HG03159 (cell line): ENCODE data around the gene RBM48.
A peak's percentile ranks its signal among the peaks of the same experiment; 100 is the strongest.
"Not testable (repeated sequence)": the region's sequence is repeated elsewhere in the genome, so short reads cannot be mapped to it uniquely, and the experiment has no call there.

ENCODE experiments used
- ATAC-seq: cut with Tn5 transposase; IDR thresholded peaks from one replicate; pipeline ENCODE4 v1.9.1; 2021; ENCODE audit warnings: mild to moderate bottlenecking, moderate library complexity; ENCODE audit not compliant: unreplicated experiment

Gene RBM48

DNA sequence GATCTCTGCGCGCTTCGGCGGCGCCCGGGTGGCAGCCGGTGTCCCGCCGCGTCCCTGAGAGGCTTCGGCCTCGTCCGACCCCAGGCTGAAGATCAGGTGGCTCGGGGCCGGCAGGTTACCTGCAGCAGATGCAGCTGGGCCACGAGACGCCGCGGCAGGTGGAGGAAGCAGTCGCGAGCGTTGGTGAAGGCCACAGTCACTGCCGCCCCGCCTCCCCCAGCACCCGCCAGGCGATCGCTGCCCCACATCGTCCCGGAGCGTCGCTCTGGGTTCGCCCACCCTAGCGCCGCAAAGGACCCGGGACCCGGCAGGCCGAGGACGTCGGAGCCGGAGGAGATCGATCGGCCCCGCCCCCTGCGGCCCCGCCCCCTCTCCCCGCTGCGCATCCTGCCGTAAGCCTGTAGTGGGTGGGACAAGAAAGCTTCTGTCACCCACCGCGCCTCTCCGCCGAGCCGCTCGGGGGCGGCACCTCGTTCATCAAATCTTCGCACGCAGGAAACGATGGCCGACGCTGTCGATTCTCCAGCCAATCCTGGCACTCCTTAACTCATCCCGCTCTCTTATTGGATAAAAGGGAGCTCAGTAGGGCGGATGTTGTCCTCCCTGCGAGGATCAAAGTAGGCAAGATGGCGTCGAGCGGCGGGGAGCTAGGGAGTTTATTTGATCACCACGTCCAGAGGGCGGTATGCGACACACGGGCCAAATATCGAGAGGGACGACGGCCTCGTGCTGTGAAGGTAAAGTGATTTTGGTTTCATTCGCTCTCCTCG, at the start of gene RBM48, which contains the start of gene PEX1:
RBM48 (plus strand) TSS at position 608 of the 770 bp plus-strand sequence; CDS start at position 627, 19 bp downstream.
PEX1 (minus strand) TSS at position 333 of the 770 bp plus-strand sequence; CDS start at position 248, 85 bp downstream.
- ATAC-seq: peak; percentile 92

DNA sequence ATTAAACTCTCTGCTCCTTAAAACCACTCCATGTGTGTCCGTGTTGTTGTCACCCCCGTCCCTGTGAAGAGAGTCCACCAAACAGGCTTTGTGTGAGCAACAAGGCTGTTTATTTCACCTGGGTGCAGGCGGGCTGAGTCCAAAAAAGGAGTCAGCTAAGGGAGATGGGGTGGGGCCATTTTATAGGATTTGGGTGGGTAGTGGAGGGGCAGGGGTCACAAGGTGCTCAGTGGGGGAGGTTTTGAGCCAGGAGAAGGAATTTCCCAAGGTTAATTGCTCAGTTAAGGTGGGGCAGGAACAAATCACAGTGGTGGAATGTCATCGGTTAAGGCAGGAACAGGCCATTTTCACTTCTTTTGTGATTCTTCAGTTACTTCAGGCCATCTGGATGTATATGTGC, 49.4 kb upstream of the RBM48 start:
- not testable (repeated sequence) for ATAC-seq

DNA sequence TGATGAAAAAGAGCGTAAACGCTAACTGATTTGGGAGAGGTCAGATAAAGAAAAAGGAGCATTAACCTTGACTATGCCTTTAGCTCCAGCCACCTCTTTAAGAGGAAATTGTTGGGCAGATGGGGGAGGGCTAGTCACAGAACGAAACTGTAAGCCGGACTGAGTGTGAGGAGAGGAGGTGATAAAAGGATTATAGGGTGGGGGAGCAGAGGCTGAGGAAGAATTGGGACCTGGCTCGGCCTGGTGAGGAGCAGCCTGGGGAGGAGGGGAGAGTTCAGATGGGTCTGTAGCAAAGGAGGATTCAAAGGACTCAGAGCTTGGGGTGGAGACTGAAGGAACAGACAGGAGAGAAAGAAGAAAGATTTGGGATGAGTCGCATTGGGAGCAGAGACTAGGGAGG, 45.0 kb upstream of the RBM48 start:
- not testable (repeated sequence) for ATAC-seq

DNA sequence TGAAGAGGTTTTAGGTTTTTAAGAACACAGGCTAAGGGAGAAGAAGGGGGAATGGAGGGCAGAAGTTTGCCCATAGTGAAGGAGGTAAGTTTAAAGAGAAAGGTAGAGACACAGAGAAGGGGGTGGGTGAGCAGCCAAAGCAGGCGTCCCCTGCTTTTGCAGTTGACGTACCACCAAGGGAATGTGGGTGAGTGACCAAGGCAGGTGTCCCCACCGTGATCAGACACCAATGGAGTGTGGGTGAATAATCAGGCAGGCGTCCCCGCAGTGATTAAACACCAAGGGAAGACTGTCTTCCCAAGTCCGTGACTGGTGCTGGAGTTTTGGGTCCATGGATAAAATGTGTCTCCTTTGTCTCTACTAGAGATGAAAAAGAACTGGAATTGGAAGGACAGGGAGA, 44.4 kb upstream of the RBM48 start:
- not testable (repeated sequence) for ATAC-seq

DNA sequence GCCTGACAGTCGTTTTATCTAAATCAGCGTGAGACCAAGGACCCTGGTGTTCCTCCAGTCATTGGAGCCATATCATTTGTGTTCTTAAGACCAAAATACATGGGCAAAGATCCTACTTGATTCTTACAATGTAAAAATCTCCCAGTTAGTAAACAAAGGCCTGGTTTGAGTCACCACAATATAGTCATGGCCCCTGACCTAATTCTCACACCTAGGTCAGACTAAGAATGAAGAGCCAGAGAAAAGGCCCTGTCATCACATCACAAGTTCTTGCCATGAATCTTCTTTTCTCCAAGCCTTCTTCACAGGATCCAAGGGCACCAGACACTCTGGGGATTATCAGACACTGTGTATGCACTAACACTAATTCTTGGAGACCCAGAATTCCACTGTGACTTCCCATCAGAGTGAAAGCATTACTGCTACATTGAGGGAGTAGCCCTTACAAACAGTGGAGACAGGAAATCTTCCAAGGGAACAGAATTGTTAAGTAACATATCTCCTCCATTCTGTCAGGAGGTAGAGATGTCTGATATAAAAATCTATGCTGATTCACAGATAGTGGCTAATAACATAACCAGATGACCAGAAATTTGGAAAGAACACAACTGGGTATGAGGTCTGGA, 43.2 kb upstream of the RBM48 start:
- no peak for ATAC-seq

DNA sequence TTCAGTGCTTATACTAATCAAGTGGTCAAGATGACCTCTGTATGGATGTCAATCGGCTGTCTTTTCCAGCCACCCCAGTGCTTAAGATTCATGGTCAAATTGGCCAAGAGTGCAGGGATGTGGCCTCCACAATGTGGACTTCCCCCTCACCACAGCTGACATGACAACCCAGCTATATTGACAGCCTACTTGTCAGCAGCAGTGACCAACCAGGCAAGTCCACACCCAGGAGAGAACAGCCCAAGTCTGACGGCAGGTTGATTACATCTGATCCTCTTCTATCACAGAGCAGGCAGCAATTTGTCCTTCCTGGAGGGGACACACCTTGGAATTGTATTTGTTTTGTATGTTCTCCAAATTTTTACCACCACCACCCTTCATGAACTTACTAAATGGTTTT, 42.6 kb upstream of the RBM48 start:
- no peak for ATAC-seq

DNA sequence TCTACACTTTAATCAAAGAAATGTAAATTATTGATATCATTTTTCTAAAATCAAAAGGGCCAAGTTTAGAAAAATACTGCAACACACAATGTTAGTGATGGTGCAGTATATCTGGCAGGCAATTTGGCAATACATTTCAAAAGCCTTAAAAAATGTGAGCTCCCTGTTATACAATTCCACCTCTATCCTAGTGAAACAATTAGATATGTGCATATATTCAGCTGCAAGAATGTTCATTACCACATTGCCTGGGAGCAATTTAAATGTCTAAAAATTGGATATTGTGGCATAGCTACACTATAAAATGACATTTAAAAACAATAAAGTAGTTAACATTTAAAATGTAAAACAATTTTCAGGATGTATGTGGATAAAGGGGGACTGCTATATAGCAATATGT, 40.8 kb upstream of the RBM48 start:
- no peak for ATAC-seq

DNA sequence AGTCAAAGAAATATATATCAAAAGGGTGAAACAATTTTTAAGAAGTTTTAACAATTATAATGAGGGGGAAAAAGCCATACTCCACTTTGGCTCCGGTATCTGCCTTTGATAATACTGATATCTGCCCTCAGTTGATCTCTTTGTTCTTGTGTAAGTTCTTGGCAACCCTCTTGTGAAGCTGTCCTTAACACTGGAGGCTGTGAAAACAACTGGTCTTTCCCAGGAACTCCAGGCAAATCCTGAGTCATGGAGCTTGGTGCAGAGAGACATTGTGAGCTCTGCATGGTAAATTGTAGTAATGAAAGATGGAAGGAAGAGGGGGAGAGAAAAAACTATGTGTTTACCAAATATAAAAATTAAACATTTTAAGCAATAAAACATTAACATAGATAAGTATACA, 39.0 kb upstream of the RBM48 start:
- no peak for ATAC-seq

DNA sequence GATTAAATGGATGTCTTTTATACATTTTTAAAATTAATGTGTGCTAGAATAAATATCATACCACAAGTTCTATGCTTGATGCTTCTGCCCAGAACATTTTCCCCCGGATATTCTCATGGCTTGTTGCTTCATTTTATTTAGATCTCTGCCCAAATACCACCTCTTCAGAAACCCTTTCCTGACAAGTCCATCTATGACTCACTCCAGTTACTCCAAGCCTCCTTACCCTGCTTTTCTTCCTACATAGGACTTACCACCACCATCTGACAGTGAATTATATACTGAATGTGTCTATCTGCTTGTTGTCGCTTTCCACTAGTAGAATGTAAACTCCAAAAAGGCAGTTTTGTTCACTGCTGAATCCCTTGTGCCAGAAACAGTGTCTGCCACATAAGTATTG, 31.7 kb upstream of the RBM48 start:
- no peak for ATAC-seq

DNA sequence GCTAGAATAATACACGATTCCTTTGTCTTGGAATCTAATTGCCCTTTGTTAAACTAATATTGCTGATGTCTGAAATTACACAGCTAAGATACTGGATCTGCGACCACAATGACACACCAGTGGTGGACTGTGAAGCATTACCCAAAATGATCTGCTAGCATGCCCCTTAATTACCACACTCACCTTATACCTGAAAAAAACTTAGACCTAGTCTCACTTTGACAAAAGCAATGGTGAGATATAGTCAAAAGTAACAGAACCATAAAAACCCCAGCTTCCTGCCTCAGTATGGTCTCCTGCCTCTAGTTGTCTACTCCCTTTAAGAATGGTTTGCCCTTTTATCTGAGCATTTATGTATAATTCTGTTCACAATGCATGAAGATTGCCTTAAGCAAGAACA, 30.0 kb upstream of the RBM48 start:
- no peak for ATAC-seq

DNA sequence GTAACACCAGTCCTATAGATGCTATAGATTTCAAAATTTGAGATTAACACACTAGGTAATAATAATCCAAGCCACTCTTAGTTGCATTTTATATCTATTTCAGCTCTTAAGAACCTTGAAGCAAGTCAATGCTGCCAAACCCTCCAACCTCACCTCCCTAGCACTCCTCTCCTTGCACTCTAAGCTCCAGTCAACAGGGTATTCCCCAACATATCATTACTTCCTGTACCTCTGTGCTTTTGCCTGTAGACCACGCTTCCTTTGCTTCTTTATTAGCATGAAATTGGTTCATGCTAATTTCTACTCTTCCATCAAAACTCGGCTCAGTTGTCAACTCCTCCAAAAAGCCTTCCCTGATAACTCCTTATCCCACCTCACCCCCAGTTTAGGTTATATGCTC, 24.8 kb upstream of the RBM48 start:
- no peak for ATAC-seq

DNA sequence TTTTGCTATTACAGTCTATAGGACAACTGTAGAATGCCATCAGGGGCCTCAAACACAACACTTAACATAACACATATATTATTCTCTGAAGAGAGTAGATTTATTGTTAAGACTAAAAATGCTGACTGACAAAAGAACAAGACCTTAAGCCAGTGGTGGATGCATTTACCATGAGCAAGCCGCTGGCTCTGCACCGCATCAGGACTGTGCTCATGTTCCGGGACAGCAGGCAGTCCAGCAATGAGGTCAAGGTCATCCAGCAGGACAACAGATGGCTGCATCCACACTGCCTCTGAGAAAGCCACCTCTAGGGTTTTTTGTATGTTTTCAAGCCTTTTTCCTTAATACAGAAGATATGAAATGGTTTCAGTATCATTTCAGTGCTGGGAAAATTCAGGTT, 24.0 kb upstream of the RBM48 start:
- no peak for ATAC-seq

DNA sequence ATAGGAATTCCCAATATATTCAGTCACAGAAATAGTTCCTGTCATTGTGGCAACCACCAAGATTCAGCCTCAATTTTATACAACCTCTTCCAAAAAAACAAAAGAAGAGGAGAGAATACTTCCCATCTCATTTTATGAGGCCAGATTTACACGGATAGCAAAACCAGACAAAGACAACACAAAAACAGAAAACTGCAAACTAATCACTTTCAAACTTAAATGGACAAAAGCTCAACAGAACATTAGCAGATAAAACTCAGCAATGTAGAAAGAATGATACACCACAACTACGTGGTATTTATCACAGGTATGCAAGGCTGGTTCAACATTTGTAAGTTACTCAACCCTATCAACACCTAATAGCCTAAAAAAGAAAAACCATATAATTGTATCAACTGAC, 22.2 kb upstream of the RBM48 start:
- no peak for ATAC-seq

DNA sequence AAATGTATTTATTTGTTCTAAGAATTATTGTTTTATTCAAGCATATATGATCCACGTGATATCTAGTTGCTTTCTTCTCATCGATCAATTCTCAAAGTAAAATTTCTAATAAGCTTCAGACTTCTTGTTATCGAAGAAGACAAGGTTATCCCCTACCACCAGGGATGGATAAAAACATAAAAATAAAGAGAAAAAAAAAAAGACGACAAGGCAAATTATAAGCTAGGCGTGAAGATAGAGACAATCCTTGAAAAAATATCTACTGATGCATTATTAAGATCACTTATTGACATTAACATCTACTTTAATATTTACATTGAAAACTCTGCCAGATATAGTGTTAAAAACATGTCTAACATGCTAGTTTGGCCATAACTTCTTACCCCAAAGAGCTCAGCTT, 19.6 kb upstream of the RBM48 start:
- ATAC-seq: no peak

DNA sequence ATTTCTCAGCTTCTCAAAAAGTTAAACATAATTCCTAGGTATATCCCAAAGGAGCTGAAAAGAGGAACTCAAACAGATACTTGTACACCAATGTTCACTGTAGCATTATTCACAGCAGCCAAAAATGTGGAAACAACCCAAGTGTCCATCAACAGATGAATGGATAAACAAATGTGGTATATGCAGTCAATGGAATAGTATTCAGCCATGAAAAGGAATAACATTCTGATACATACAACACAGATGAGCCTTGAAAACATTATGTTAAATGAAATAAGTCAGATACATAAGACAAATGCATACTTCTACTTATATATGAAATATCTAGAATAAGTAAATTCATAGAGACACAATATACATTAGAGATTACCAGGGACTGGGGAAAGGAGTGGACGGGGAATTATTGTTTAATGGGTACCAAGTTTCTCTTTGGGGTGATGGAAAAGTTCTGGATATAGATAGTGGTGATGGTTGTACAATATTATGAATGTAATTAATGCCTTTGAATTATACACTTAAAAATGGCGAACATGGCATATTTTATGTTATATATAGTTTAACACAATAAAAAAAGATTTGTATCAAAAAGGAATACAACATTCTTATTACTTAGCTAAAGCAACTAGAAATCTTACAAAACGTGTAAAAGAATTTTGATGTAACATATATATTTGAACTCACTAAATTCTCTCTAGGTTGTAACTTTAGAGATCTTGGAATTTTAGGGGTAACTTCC, 15.3 kb upstream of the RBM48 start:
- ATAC-seq: no peak

DNA sequence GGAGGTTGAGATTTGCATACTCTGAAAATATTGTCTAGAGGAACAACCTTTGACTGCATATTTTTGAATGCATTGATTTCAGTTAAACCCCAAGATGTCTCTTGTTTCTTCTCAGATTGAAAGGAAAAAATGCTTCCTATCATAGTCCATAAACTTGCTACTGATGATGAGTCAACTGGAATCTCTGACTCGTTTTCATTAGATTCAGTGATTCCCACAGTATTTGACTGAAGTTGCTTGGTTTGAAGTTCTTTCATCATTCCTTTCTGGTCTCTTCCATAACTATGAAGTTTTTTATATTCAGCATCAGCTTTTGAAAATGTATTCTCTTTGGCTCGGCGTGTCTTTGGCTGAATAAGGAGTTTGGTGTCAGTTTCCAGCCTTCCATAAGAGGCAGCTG, 11.0 kb upstream of the RBM48 start:
- ATAC-seq: no peak

DNA sequence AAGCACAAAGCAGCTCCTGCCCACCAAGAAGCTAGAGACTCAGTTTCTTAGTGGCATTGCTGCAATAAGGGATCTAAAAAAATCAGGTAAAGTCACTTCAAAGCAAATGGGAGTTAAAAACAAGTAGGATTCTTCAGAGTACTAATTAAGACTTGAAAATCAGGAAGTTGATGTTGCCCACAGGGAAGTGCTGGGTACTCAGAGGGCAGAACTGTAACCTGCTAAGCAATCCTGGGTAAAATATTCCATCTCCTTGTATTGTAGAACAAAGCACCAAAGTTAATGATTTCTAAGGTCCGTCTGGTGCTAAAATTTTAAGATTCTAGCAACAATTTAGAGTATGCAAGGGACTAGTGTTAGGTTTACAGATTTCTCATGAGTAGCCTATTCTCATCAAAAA, 8.6 kb upstream of the RBM48 start:
- ATAC-seq: no peak

DNA sequence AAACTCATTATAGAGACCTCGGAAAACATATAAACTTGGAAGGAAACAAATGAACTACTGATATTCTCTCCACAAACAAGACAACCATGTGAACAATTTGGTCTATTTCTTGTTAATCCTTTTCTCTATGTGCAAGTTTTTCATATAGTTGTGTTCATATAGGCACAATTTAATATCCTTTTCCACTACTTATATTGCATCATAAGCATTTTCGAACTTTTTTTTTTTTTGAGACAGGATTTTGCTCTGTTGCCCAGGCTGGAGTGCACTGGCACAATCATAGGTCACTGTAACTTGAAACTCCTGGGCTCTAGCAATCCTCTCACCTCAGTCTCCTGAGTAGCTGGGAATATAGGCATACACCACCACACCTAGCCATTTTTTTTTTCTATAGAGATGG, 5.5 kb upstream of the RBM48 start:
- no peak for ATAC-seq

DNA sequence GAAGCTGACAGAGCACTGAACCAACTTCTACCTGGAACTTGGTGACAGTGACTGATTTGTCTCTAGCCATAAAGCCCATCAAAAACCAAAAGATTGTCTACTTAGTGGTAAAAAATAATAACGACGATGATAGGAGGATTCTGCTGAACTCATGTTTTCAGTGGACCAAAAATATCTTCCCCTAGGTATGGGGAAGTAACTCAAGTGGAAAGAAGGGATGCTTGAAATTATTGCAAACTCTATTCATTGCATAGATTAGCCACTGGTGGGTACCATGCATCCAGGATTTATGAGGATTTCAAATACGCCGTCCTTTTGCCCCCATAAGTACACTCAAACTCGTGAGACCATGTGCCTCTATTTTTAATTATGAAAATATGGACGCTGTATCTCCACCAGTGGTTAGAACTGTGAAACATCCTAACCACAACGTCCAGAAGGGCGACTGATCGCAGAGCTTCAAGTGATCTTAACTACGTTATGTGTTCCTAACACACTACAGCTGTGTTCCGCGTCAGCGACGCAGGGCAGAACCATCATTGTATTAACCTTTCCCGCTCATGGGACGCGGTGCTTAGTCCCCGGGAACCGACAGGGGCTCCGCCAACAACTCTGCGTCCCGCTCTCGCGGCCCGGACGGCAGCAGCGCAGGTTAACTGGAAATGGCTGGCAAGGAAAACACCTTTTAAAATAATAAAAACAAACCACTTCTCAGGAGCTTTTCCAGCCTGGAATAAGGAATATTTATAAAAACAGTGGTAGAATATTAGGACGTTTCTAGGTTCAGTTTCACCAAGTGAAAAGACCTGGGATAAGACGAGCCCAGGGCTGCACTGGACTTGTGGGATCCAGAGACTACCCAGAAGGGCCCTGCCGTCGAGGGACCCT, 1.1 kb upstream of the RBM48 start:
- peak; percentile 28 for ATAC-seq

DNA sequence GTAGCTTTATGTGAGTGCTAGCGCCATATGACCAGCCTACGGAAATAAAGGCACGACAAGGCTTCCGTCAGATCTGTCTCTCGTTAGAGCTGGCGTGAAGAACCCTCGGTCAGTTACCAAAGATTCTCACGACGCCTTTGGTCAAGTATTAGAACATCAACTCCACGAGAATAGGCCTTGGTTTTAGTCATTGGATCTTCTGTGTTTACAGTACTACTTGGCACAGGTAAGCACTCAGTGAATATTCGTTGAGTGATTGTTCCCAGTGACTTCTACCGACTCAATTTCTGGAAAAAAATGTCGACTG, 316 bp downstream of the RBM48 start:
- no peak for ATAC-seq

DNA sequence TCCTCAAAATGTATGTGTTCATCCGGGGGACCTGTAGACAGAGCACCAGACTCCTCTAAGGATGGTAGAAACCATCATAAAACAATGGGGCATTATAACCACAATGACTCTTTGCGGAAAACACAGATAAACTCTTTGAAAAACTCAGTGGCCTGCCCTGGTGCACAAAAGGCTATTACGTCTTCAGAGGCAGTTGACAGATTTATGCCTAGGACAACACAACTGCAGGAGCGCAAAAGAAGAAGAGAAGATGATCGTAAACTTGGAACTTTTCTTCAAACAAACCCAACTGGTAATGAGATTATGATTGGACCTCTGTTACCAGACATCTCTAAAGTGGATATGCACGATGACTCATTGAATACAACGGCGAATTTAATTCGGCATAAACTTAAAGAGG, 6.0 kb downstream of the RBM48 start:
- no peak for ATAC-seq
